Fibroblast of skin of left biceps (primary cell): ENCODE data around the gene COL11A1.
"Not testable (repeated sequence)": the region's sequence is repeated elsewhere in the genome, so short reads cannot be mapped to it uniquely, and the experiment has no call there.

ENCODE experiments used
- DNase-seq, 2 experiments: peaks; one replicate each; pipeline ENCODE4 v3.0.0-alpha.2; 2013; ENCODE audit warnings: low read depth in 2 of 2

COL11A1 gene

DNA sequence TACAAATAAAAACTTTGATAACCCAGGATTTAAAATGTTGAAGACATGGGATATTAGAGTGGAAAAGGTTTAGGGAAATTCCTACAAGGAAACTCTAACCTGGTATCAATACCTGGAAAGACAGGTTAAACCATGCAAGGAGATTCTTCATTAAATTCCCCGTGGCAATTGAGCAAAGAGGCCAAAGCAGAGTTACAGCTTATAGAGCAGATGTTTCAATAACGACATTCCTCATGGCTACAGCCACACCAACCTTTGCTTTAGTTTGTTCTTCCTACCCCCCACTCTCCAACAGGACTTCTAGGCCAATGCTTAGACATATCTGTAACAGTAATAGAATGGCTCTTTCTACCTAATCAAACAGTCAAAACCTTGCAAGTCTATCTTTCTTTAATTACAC is 271.3 kb downstream of the COL11A1 start:
- no peak for DNase-seq

- DNase-seq, result no peak
Observed at GRCh38 chr1:102834688-102835320, 273.5 kb downstream of the COL11A1 start.

GRCh38 chr1:102833151-102833550 is 275.2 kb downstream of the COL11A1 start:
- DNase-seq, result no peak

GRCh38 chr1:102826706-102827105 is 281.6 kb downstream of the COL11A1 start:
- DNase-seq, result not testable (repeated sequence)
